ENCODE measurements around the gene LIN54. TPM values are rescaled to one million over a fixed set of nuclear protein-coding genes. Genes with fewer than 3 reads are reported as not detected.

The LIN54 gene
- total RNA-seq, 3 donors from 2014 or later, result 15.6 to 16.7 (median 15.8) TPM

DNA sequence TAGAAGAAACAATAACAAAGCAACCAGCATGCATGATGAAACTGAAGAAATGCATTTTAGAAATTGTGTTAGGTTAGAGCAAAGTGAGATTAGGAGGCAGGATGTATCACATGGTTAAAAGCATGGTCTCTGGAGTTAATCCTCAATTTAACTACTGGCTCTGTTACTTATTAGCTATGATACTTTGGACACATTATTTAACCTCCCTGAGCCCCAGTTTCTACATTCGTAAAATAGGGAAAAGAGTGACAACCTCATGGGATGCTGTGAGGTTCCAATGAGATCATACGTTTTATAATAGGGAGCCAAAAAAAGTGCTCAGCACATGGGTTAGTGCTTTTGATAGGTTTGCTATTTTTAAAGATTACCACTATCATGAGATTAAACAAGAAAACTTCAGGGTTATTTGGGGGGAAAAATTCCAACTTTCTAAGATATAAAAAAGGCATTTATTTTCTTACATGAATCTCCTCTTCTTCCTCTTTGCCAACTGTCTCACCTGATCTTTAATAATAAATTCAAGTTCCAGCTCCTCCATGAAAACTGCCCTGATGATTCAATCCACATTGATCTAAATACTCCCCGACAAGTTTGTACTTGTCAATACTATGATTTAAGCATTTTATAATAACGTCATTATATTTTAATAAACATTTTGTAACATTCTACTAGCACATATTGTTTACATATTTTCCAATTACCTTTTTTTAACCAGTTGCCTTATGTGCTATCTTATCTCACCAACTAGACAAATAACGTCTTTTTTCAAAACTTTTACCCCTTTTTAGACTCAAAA, 124.3 kb downstream of the LIN54 start:
- DNase-seq, result no peak
- TF ChIP-seq, protein P1, sequence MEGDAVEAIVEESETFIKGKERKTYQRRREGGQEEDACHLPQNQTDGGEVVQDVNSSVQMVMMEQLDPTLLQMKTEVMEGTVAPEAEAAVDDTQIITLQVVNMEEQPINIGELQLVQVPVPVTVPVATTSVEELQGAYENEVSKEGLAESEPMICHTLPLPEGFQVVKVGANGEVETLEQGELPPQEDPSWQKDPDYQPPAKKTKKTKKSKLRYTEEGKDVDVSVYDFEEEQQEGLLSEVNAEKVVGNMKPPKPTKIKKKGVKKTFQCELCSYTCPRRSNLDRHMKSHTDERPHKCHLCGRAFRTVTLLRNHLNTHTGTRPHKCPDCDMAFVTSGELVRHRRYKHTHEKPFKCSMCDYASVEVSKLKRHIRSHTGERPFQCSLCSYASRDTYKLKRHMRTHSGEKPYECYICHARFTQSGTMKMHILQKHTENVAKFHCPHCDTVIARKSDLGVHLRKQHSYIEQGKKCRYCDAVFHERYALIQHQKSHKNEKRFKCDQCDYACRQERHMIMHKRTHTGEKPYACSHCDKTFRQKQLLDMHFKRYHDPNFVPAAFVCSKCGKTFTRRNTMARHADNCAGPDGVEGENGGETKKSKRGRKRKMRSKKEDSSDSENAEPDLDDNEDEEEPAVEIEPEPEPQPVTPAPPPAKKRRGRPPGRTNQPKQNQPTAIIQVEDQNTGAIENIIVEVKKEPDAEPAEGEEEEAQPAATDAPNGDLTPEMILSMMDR (IDR thresholded peaks at IDR 0.05), result no peak
- H3K36me3 ChIP-seq (ENCODE audit: low read depth), result peaks cover 4% of the 10 kb centered on the region
- H3K9me3 ChIP-seq, result no peaks in the 10 kb centered on the region
- no peak overlapping the region for H3K4me3 ChIP-seq
- intact Hi-C loops (cut with DNase I, micrococcal nuclease), result no loop called here
- no peak for ATAC-seq
- peaks cover 33% of the 10 kb centered on the region for H3K4me1 ChIP-seq (ENCODE audit: low read depth)

DNA sequence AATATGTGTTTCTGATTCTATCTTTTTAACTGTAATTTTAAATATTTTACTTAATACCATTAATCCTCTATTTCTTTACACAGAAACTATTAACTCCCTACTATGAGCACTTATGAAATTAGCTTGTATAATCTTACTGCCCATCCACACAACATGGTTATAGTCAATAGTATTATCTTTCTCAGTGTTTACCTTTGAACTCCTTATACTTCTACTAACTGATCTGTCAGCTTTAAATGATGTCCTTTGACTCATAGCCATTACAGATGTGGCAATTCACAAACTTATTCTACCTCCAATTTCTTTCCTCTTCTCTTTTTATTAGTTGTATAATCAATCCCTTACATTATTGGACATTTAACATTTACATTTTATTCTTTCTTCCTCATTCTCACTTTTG, 125.2 kb downstream of the LIN54 start:
- H3K9me3 ChIP-seq, result no peaks in the 10 kb centered on the region
- H3K4me1 ChIP-seq (ENCODE audit: low read depth), result peaks cover 32% of the 10 kb centered on the region
- DNase-seq (no peak), ATAC-seq (peak; percentile 73)
- no peak overlapping the region for H3K4me3 ChIP-seq
- intact Hi-C loops (cut with DNase I, micrococcal nuclease), result no loop called here
- TF ChIP-seq, protein P1 (IDR thresholded peaks at IDR 0.05), result no peak
- H3K36me3 ChIP-seq (ENCODE audit: low read depth), result no peaks in the 10 kb centered on the region

Other genes starting within 250 kb of the LIN54 start
- gene SCD5, start 212.0 kb downstream of the LIN54 start, total RNA-seq, result 10 to 100 TPM in 1 of 3 donors, 1 to 10 TPM in 2; 1.5 to 19.9 (median 2.8) TPM
- gene SEC31A, start 119.7 kb downstream of the LIN54 start, total RNA-seq, result 100 to 1,000 TPM; 167 to 179 (median 176) TPM
- gene THAP9, start 110.1 kb downstream of the LIN54 start, total RNA-seq, result 1 to 10 TPM; 2.9 to 5.1 (median 5.0) TPM
- 10 to 100 TPM; 16.7 to 26.1 (median 26.0) TPM for gene COPS4, start 24.4 kb upstream of the LIN54 start, total RNA-seq
- gene PLAC8, start 103.9 kb upstream of the LIN54 start, total RNA-seq, result 1,000 to 10,000 TPM in 1 of 3 donors, 100 to 1,000 TPM in 2; 539 to 1,034 (median 875) TPM

Data from mucosa of descending colon (tissue), 3 donors.